GM19193 (cell line): ENCODE data around the gene PPP1R9B.

ENCODE experiments used
- POLR2A ChIP-seq: IDR thresholded peaks from 4 replicates; pipeline ENCODE4 v1.6.1; 2011; ENCODE audit not compliant: insufficient read depth, insufficient read length; ENCODE audit errors: extremely low read depth

The PPP1R9B gene

DNA sequence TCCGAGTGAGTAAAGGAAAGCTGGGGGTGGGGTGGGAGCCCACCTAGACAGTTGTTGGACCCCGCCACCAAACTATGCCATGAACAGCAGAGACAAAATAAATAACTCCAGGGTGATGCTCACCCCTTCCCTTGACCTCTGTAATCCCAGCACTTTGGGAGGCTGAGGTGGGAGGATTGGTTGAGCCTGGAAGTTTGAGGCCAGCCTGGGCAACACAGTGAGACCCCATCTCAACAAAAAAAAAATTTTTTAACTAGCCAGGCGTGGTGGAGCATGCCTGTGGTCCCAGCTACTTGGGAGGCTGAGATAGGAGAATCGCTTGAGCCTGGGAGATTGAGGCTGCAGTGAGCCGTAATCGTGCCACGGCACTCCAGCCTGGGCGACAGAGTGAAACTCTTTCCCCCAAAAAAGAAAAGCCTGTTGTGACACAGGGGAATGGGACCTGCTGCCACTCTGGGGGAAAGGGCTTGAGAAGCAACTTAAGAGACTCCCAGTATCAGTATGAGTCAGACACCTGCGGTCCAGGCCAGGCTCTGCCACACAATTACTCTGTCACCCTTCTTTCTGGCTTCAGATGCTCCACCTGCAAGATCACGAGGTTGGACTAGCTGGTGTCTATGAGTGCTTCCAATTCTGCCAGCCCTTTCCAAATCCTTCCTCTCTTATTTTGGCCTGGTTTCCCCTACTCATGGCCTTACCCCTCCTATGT is 20.3 kb upstream of the PPP1R9B start:
- TF ChIP-seq POLR2A: no peak

DNA sequence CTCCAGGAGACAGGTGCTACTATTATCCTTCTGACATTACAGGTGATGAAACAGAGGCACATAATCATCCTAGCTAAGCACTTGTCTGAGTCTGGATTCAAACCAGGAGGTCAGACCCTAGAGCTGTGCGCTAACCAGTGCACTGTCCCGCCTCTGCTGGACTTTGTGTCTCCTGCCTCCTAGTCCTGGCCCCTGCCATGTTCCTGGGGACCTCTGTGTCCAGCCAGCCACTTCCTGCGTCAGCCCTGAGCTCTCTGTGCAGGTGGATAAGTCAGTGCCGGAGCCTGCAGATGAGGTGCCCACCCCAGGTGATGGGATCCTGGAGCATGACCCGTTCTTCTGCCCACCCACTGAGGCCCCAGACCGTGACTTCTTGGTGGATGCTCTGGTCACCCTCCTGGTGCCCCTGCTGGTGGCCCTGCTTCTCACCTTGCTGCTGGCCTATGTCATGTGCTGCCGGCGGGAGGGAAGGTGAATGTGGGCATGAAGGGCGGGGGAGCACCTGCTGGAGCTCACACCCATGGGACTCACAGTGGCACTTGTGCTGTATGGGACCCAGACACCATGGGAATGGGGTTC is 19.5 kb upstream of the PPP1R9B start:
- TF ChIP-seq POLR2A: no peak

DNA sequence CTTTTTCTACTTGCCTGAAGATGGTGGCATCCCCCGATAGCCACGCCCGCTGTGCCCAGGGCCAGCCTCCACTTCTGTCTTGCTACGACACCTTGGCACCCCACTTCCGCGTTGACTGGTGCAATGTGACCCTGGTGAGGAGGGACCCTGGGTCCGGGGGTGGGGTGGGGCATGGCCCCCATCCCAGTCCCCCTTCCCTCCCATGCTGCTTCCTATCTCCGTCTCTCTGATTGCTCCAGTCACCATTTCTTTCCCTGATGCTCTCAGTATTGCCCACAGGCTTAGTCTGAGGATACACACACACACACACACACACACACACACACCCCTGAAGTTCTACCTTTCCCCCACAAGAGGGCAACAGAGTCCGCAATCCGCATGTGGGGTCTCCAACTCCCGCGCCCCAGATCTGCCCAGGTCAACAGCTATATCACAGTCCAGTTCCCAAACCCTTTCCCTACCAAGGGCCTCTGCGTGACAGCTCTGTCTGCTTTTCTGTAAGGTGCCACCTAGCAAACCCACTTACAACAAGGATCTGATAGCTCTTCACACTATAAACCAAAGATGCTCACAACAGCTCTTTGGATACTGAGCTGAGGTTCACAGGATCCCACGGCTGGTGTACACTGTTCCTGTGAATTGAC is 18.8 kb upstream of the PPP1R9B start:
- TF ChIP-seq POLR2A: no peak

DNA sequence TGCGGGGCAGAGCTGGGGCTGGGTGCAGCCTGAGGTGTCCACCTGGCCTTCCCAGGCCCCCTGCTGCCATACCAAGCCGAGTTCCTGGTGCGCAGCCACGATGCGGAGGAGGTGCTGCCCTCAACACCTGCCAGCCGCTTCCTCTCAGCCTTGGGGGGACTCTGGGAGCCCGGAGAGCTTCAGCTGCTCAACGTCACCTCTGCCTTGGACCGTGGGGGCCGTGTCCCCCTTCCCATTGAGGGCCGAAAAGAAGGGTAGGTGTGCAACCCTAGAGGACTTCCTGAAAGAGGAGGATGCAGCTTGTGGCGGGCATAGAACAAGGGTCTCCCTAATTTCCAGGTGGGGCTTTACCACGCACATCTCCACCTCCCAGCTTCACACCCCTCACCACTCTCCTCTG is 17.8 kb upstream of the PPP1R9B start:
- TF ChIP-seq POLR2A: no peak

DNA sequence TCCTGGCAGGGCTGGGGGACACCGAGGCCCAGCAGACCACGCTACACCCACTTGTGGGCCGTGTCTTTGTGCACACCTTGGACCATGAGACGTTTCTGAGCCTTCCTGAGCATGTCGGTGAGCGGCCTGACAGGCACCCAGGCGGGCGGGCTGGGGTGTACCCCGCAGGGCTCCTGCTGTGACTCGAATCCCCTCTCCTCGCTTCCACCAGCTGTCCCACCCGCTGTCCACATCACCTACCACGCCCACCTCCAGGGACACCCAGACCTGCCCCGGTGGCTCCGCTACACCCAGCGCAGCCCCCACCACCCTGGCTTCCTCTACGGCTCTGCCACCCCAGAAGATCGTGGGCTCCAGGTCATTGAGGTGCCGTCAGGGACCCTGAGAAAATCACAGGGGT is 16.9 kb upstream of the PPP1R9B start:
- TF ChIP-seq POLR2A: no peak

DNA sequence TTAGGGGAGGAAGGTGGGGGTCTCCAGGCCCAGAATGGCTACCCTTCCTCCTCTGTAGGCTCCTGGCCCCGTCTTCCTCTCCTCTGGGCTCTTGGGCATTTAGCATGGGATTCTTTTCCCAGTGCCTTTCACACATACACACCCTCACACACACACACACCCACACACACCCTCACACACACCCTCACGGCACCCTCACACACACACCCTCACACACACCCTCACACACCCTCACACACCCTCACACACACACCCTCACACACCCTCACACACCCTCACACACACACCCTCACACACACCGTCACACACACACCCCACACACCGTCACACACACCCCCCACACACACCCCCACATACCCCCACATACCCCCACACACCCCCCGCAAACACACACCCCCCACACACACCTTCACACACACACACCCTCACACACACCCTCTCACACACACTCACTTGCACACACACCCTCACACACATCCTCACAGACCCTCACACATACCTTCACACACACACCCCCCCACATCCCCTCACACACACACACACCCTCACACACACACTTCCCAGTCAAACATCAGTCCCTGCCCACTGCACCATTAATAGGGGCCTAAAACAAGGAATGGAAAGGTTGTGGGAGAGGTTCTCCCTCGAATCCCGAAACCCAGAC is 16.2 kb upstream of the PPP1R9B start:
- no peak for TF ChIP-seq POLR2A

DNA sequence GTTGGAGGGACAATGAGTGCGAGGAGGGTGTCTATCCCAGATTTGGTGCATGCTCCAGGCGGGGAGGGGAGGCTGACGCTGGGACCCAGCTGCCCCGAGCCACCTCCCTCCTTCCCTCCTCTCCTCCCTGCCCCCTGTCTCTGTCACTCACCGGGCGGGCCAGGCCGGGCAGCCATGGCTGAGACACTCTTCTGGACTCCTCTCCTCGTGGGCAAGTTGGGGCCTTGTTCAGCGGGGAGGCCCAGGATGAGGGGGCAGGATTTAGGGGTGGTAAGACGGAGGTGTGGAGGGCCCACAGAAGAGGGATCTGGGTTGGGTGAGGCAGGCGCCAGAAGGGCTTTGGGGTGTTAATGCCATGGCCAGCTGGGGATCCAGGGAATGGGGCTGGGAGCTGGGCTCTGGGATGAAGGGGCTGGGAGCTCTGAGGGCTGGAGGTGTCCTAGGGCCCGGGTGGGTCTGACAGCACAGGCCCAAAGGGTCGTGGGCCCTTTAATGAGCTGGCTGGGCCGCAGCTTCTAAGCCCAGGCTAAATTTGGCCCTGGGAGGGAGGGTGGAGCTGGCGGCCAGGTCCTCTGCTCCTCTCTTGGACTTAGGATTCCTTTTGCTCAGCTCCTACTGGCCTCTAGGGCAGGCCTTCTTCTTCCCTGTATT is 15.5 kb upstream of the PPP1R9B start, which contains the start of gene SGCA:
TSS of gene SGCA (plus strand) at position 139 of the 651 bp plus-strand sequence. CDS start at position 175, 36 bp downstream.
- TF ChIP-seq POLR2A: no peak

DNA sequence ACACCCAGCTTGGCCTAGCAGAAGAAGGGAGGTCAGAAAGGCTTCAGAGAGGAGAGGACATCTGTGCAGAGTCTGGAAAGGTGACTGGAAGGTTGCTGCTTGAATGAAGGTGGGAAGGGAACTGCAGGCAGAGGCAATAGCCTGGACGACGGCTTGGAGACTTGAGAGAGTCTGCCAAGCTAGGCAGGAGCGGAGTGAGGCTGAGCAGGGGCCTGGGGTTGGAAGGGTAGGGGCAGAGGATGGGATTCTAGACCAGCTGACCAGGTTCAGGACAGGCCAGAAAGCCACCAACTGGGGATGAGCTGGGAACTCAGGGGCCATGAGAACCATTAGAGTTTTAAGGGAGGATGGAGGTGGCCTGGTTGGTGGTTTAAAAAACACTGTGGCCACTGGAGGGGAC is 15.0 kb upstream of the PPP1R9B start:
- no peak for TF ChIP-seq POLR2A

DNA sequence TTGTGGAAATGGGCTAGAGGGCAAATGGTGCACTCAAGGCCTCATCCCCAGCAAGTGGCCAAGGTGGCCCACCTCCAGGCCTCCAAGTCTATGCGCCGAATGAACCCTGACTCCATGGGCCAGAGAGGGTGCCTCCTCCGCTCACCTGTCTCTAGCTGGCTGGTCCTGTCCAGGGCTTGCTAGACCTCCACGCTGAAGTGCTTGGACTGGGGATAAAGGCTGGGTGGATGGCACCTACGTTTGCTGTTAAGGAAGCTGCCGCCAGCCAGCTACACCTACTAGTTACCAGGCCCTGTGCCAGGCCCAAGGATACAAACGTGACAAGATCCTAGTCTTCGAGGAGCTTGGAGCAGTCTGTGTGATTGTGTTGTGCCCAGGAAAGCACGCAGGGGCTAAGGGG is 14.6 kb upstream of the PPP1R9B start:
- TF ChIP-seq POLR2A: no peak

DNA sequence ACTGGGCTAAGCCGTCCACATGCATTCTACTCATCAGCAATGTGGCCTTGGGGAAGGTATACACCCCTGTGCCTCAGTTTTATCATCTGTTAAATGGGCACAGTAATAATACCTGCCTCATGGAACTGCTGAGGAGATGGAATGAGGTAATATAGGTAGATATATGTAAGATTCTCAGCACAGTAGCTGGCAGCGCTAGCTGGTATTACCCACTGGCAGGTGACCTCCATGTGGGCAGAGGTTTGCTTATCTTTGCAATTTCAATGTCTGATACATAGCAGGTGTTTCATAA is 14.2 kb upstream of the PPP1R9B start:
- no peak for TF ChIP-seq POLR2A

DNA sequence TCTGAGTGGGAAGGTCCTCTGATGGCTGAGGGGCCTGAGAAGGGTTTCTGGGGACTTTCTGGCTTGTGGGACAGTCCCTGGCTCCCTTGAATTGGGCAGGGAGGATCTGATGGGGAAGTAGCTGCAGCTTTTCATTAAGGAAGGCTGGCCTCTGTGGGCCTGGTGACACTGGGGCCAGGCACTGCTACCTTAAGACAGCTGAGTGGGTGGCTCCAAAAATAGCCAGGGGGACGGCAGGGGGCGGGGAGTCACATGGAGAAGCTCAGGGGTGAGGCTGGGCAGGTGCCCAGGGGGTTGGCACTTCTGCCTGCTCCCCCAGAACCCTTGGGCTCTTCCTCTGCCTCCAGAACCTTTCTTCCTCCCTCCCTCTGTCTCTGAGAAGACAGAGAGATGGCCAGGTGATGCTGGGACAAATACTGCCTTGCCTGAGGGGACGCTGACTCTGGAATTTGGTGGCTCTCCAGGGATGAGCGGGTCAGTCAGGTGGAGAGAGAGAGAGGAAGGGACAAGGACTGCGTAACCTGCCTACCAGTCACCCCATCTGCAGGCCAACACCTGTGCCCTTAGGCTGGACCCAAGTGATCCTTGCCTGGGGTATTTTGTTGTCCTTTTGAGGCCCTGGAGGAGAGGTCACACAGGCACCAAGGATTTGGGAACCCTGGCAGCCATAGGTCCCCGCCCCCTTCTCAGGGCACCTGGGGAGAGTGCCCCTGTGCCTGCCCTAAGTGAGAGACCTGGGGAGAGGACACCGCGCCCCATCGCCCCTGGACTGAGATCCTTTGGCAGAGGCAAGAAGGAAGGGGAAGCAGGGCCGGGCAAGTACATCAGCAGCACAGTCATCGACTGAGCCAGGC is 13.6 kb upstream of the PPP1R9B start:
- no peak for TF ChIP-seq POLR2A

DNA sequence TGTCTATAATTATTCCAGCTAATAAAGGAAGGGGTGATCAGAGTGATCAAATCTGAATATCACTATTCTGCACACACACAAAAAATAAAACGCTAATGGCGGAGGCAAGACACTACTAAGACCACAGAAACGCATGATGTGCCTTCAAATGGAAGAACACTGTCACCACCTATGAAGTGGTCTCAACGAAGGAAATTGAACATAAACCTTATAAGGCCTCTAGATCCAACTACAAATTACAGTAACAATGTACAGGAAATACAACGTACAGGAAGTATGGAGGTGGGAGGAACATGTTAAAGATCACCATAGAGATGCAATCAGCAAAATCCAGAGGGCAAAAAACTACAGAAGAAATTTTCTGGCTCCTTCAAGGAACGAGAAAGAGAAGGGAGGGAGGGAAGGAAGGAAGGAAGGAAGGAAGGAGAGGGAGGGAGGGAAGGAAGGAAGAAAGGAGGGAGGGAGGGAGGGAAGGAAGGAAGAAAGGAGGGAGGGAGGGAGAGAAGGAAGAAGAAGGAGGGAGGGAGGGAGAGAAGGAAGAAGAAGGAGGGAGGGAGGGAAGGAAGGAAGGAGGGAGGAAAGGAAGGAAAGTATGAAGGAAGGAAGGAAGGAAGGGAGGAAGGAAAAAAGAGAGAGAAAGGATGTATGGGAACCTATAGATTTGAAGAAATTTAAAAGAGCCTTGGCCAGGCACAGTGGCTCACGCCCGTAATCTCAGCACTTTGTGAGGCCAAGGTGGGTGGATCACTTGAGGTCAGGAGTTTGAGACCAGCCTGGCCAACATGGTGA is 12.2 kb upstream of the PPP1R9B start:
- TF ChIP-seq POLR2A: no peak

DNA sequence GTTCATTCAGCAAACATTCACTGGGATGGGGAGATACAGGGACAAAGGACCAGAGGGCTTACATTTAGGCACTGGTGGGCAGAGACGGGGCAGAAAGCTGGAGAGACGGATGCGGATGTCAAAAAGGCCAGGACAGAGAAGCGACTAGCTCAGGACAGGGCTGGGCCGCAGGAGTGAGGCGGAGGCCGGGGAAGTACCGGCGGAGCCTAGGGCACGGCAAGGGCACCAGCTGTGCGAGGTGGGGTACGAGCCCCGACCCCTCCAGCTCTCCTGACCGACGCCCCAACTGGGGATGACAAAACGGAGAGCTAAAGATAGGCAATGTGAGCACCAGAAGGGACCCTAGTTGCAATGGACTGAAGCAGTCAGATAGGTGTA is 11.4 kb upstream of the PPP1R9B start:
- TF ChIP-seq POLR2A: no peak
